ENCODE data around the gene FTSJ3.
"Not testable (repeated sequence)": the region's sequence is repeated elsewhere in the genome, so short reads cannot be mapped to it uniquely, and the experiment has no call there.

DNA sequence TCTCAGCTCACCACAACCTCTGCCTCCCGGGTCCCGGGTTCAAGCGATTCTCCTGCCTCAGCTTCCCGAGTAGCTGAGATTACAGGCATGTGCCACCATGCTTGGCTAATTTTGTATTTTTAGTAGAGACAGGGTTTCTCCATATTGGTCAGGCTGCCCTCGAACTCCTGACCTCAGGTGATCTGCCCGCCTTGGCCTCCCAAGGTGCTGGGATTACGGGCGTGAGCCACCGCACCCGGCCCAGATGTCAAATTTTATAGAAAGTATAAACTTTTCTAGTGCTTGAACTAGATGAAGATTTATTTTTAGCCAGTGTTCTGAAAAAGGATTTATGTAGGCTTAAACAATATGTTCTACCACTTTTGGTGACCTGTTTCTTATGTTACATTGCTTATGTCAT lies 31.1 kb downstream of the FTSJ3 start:
- TF ChIP-seq, protein P1, sequence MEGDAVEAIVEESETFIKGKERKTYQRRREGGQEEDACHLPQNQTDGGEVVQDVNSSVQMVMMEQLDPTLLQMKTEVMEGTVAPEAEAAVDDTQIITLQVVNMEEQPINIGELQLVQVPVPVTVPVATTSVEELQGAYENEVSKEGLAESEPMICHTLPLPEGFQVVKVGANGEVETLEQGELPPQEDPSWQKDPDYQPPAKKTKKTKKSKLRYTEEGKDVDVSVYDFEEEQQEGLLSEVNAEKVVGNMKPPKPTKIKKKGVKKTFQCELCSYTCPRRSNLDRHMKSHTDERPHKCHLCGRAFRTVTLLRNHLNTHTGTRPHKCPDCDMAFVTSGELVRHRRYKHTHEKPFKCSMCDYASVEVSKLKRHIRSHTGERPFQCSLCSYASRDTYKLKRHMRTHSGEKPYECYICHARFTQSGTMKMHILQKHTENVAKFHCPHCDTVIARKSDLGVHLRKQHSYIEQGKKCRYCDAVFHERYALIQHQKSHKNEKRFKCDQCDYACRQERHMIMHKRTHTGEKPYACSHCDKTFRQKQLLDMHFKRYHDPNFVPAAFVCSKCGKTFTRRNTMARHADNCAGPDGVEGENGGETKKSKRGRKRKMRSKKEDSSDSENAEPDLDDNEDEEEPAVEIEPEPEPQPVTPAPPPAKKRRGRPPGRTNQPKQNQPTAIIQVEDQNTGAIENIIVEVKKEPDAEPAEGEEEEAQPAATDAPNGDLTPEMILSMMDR (IDR thresholded peaks at IDR 0.05; ENCODE audit: low read length) = not testable (repeated sequence)
- TF ChIP-seq EZH2 (optimal IDR thresholded peaks at IDR 0.05; ENCODE audit: low read depth, low read length) = not testable (repeated sequence)
